Stimulated activated naive CD8-positive, alpha-beta T cell treated with anti-CD3 and anti-CD28 coated beads, Interleukin-15, Interleukin-2, amounts not matched to agents 100 ng/mL and 50 ng/mL, for 24 hours (primary cell): ENCODE data around the gene THSD7B.

ENCODE experiments used
- H3K27ac Mint-ChIP-seq: one replicate; pipeline ENCODE4 v1.8.0; 2021; ENCODE audit warnings: mild to moderate bottlenecking, mixed read lengths
- H3K27me3 Mint-ChIP-seq: one replicate; pipeline ENCODE4 v1.8.0; 2021; ENCODE audit warnings: mixed read lengths
- H3K36me3 Mint-ChIP-seq: one replicate; pipeline ENCODE4 v1.8.0; 2021; ENCODE audit warnings: low read depth, mixed read lengths
- H3K4me1 Mint-ChIP-seq: one replicate; pipeline ENCODE4 v1.8.0; 2021; ENCODE audit warnings: low read depth, mixed read lengths
- H3K4me3 Mint-ChIP-seq: one replicate; pipeline ENCODE4 v1.8.0; 2021; ENCODE audit warnings: mild to moderate bottlenecking, mixed read lengths
- H3K9me3 Mint-ChIP-seq: one replicate; pipeline ENCODE4 v1.8.0; 2021; ENCODE audit warnings: mixed read lengths

THSD7B gene

DNA sequence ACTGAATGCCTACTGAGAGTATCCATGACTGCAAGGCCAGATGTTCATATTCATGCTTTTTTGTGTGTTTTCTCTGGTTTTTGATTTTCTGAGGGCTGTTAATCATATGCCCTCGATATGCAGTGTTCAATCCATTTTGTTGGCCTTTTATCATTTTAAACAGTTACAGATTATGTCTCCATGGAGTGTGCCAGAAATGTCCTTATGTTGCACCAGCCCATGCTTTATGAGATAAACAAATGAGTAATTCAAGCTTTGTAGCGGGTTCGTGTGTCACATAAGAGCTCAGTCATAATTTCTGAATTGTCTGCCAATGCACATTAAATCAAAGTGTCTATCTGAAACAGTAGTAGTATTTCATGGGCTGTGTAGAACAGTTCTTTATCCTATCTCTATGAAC lies 583.0 kb downstream of the THSD7B start:
- Mint-ChIP-seq H3K4me3 (no peak overlapping the region), H3K4me1 (no peaks in the 10 kb centered on the region), H3K36me3 (no peaks in the 10 kb centered on the region), H3K9me3 (peaks cover 7% of the 10 kb centered on the region), H3K27me3 (no peaks in the 10 kb centered on the region), H3K27ac (no peak overlapping the region)

GRCh38 chr2:137357634-137358033 lies 592.3 kb downstream of the THSD7B start:
- no peaks in the 10 kb centered on the region for H3K27me3 Mint-ChIP-seq
- H3K4me1 Mint-ChIP-seq = no peaks in the 10 kb centered on the region
- H3K36me3 Mint-ChIP-seq = no peaks in the 10 kb centered on the region
- H3K9me3 Mint-ChIP-seq = peaks cover 9% of the 10 kb centered on the region
- peak overlapping the region; percentile 18 for H3K27ac Mint-ChIP-seq
- H3K4me3 Mint-ChIP-seq = no peak overlapping the region

- Mint-ChIP-seq H3K27me3 (no peaks in the 10 kb centered on the region), H3K36me3 (no peaks in the 10 kb centered on the region), H3K4me1 (no peaks in the 10 kb centered on the region), H3K4me3 (no peak overlapping the region), H3K9me3 (peaks cover 9% of the 10 kb centered on the region), H3K27ac (no peak overlapping the region)
Observed at GRCh38 chr2:137367361-137367760, 602.0 kb downstream of the THSD7B start.

- peaks cover 1% of the 10 kb centered on the region for H3K9me3 Mint-ChIP-seq
- no peaks in the 10 kb centered on the region for H3K4me1 Mint-ChIP-seq
- no peaks in the 10 kb centered on the region for H3K36me3 Mint-ChIP-seq
- H3K27me3 Mint-ChIP-seq = no peaks in the 10 kb centered on the region
- H3K27ac Mint-ChIP-seq = no peak overlapping the region
- H3K4me3 Mint-ChIP-seq = no peak overlapping the region
Observed at GRCh38 chr2:137369106-137369505, 603.8 kb downstream of the THSD7B start.

DNA sequence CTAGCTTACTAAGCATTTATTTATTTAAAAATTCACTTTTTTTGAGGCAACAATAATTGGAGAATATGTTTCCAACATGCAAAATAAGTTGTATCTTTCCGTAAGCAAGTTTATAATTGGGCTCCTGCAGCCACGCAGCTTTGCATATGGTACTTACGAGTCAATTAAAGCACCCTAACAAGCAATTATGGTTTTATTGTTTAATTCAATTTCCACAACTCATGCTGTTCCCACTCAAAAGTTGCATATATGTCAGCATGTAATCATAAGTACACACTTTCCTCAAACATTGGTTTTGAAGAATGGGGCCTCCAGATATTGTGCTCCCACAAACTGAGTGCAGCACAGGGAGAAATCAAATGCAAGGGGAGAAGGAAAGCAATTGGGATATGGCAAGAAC lies 613.8 kb downstream of the THSD7B start:
- Mint-ChIP-seq H3K4me3 (no peak overlapping the region), H3K27ac (no peak overlapping the region), H3K9me3 (peaks cover 3% of the 10 kb centered on the region), H3K36me3 (no peaks in the 10 kb centered on the region), H3K4me1 (no peaks in the 10 kb centered on the region), H3K27me3 (no peaks in the 10 kb centered on the region)

DNA sequence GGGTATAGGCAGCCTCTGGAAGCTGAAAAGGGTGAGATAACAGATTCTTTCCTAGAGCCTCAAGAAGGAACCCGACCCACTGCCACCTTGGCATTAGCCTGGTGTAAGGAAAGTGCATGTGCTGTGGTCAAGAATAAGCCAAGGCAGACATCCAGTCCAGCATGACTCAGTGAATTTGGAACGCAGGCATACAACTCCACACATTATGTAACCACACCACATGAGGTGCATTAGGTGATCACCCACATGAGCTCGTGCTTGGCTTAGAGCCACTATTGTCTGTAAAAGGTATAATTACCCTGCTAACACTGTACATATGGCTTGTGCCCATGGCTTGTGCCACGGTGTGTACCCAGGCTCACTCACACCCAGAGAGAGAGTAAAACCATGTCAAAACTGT lies 615.3 kb downstream of the THSD7B start:
- H3K36me3 Mint-ChIP-seq = no peaks in the 10 kb centered on the region
- no peak overlapping the region for H3K4me3 Mint-ChIP-seq
- H3K27me3 Mint-ChIP-seq = no peaks in the 10 kb centered on the region
- H3K9me3 Mint-ChIP-seq = peaks cover 3% of the 10 kb centered on the region
- H3K27ac Mint-ChIP-seq = no peak overlapping the region
- H3K4me1 Mint-ChIP-seq = no peaks in the 10 kb centered on the region

- Mint-ChIP-seq H3K4me1 (no peaks in the 10 kb centered on the region), H3K4me3 (no peak overlapping the region), H3K27me3 (no peaks in the 10 kb centered on the region), H3K36me3 (no peaks in the 10 kb centered on the region), H3K27ac (no peak overlapping the region), H3K9me3 (peaks cover 3% of the 10 kb centered on the region)
Observed at GRCh38 chr2:137381731-137382130, 616.4 kb downstream of the THSD7B start.

DNA sequence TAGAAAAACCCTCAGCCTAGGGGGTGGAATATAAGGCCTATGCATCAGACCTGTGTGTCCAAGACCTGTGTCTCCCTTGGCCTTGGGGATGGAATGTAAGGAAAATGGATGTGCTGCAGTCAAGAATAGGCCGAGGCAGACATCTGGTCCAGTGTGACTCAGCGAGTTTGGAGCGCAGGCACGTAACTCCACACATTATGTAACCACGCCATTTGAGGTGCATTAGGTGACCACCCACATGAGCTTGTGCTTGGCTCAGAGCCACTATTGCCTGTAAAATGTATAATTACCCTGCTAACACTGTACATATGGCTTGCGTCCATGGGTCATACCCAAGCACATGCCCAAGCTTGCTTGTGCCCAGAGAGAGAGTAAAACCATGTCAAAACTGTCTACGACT lies 618.0 kb downstream of the THSD7B start:
- Mint-ChIP-seq H3K4me3 (no peak overlapping the region), H3K27me3 (no peaks in the 10 kb centered on the region), H3K4me1 (no peaks in the 10 kb centered on the region), H3K9me3 (peaks cover 3% of the 10 kb centered on the region), H3K36me3 (no peaks in the 10 kb centered on the region), H3K27ac (no peak overlapping the region)

DNA sequence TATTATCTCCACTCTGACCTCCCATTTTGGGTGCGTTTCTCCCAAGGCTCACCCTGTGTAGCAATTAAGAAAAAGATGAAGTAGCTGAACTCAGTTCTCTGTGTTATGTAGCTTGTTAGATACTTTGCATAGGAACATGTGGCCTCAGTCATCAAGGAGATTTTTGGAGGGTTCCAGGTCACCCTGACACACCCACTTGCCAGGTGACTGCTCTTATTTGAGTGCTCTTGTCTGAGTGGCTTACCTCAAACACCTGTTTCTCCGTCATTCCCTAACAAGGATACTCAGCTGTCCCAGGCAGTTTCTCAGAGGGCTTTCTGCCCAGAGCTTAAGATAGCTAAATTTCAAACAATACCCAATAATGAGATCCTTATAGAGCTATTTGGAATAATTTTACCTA lies 621.7 kb downstream of the THSD7B start:
- Mint-ChIP-seq H3K36me3 (no peaks in the 10 kb centered on the region), H3K9me3 (peaks cover 6% of the 10 kb centered on the region), H3K4me3 (no peak overlapping the region), H3K27me3 (no peaks in the 10 kb centered on the region), H3K27ac (no peak overlapping the region), H3K4me1 (no peaks in the 10 kb centered on the region)

DNA sequence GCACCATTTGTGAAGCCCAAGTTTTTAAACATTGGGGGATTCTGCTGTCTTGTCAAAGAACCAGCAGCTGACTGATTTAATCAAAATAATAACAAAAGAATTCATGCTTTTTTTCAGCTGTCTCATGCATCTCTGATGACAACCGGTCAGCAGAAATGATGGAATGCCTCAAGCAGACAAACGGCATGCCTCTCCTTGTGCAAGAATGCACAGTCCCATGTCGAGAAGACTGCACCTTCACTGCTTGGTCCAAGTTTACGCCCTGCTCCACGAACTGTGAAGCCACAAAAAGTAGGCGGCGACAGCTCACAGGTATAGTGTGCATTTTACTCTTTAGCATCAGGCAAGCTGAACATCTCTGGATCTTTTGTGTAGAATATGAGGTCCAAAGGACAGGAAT lies 640.2 kb downstream of the THSD7B start:
- H3K4me1 Mint-ChIP-seq = no peaks in the 10 kb centered on the region
- H3K27me3 Mint-ChIP-seq = no peaks in the 10 kb centered on the region
- H3K4me3 Mint-ChIP-seq = no peak overlapping the region
- H3K9me3 Mint-ChIP-seq = peaks cover 3% of the 10 kb centered on the region
- H3K27ac Mint-ChIP-seq = no peak overlapping the region
- no peaks in the 10 kb centered on the region for H3K36me3 Mint-ChIP-seq

DNA sequence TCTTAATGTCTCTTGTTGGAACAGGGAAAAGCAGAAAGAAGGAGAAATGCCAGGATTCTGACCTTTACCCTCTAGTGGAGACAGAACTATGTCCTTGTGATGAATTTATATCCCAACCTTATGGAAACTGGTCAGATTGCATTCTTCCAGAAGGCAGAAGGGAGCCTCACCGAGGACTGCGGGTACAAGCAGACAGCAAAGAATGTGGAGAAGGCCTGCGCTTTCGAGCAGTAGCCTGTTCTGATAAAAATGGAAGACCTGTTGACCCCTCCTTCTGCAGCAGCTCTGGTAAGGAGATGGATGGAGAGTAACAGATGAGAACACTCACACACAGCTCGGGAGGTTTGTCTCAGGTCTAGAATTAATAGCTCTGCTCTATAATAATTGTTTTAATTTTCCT lies 646.2 kb downstream of the THSD7B start:
- H3K27me3 Mint-ChIP-seq = no peaks in the 10 kb centered on the region
- no peak overlapping the region for H3K4me3 Mint-ChIP-seq
- H3K4me1 Mint-ChIP-seq = no peaks in the 10 kb centered on the region
- H3K27ac Mint-ChIP-seq = no peak overlapping the region
- H3K36me3 Mint-ChIP-seq = no peaks in the 10 kb centered on the region
- peaks cover 19% of the 10 kb centered on the region for H3K9me3 Mint-ChIP-seq

DNA sequence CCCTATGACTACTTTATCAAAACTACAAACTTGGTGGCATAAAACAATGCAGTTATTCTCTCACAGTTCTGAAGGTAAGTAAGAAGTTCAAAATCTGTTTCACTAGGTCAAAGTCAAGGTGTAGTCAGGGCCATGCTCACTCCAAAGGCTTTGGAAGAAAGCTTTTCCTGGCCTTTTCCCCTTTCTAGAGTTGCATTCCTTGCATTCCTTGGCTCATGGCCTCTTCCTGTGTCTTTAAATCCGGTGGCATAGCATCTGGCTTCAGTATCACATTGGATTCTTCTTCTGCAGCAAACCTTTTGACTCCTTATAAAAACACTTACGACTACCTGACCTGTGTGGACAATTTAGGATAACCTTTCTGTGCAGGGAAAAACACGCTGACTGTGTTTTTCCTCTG lies 655.4 kb downstream of the THSD7B start:
- Mint-ChIP-seq H3K36me3 (no peaks in the 10 kb centered on the region), H3K27me3 (no peaks in the 10 kb centered on the region), H3K9me3 (peaks cover 14% of the 10 kb centered on the region), H3K4me3 (no peak overlapping the region), H3K4me1 (no peaks in the 10 kb centered on the region), H3K27ac (no peak overlapping the region)

GRCh38 chr2:137435162-137435561 lies 669.8 kb downstream of the THSD7B start:
- no peaks in the 10 kb centered on the region for H3K27me3 Mint-ChIP-seq
- H3K4me1 Mint-ChIP-seq = no peaks in the 10 kb centered on the region
- H3K36me3 Mint-ChIP-seq = no peaks in the 10 kb centered on the region
- H3K4me3 Mint-ChIP-seq = no peak overlapping the region
- no peak overlapping the region for H3K27ac Mint-ChIP-seq
- H3K9me3 Mint-ChIP-seq = peaks cover 3% of the 10 kb centered on the region

DNA sequence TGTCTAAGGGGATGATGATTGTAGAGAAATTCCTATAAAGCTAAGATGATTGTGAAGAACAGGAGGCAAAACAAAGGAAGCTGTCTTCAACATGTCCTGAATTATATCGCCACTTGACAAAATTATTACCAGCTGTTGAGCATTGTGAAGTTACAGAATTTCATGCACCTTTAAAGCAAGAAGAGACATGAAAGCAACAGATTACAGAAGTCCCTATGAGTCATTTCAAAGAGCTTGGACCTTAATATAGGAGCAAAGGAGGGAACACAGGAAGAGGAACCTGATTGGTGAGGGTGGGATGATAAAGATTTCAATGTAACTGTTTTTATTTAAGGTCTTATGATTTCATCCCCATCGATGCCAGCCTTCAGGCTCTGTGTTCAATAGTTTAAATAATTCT lies 672.0 kb downstream of the THSD7B start:
- Mint-ChIP-seq H3K36me3 (no peaks in the 10 kb centered on the region), H3K27me3 (no peaks in the 10 kb centered on the region), H3K4me3 (no peak overlapping the region), H3K27ac (no peak overlapping the region), H3K9me3 (peaks cover 2% of the 10 kb centered on the region), H3K4me1 (no peaks in the 10 kb centered on the region)

- Mint-ChIP-seq H3K4me3 (no peak overlapping the region), H3K36me3 (no peaks in the 10 kb centered on the region), H3K27ac (no peak overlapping the region), H3K27me3 (no peaks in the 10 kb centered on the region), H3K4me1 (no peaks in the 10 kb centered on the region), H3K9me3 (peaks cover 5% of the 10 kb centered on the region)
Observed at GRCh38 chr2:137444970-137445369, 679.6 kb downstream of the THSD7B start.

DNA sequence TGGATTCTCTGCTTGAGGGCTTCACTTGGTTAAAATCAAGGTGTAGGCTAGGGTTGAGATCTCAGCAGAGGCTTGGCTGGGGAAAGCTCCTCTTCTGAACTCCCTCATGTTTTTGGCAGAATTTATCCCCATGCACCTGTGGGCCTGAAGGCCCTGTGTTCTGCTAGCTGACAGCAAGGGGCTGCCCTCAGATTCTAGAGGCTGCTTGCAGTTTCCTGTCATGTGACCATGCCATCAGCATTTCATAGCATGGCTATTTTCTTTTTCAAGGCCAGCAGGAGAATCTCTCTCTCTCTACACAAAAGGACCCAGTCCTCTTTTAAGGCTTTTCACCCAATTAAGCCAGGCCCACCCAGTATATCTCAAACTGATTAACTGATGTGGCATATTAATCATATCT lies 684.1 kb downstream of the THSD7B start:
- no peaks in the 10 kb centered on the region for H3K4me1 Mint-ChIP-seq
- H3K36me3 Mint-ChIP-seq = no peaks in the 10 kb centered on the region
- no peaks in the 10 kb centered on the region for H3K27me3 Mint-ChIP-seq
- H3K9me3 Mint-ChIP-seq = peaks cover 5% of the 10 kb centered on the region
- no peak overlapping the region for H3K27ac Mint-ChIP-seq
- no peak overlapping the region for H3K4me3 Mint-ChIP-seq

- H3K4me3 Mint-ChIP-seq = no peak overlapping the region
- no peaks in the 10 kb centered on the region for H3K4me1 Mint-ChIP-seq
- no peaks in the 10 kb centered on the region for H3K36me3 Mint-ChIP-seq
- no peaks in the 10 kb centered on the region for H3K27me3 Mint-ChIP-seq
- no peak overlapping the region for H3K27ac Mint-ChIP-seq
- peaks cover 4% of the 10 kb centered on the region for H3K9me3 Mint-ChIP-seq
Observed at GRCh38 chr2:137454886-137455285, 689.5 kb downstream of the THSD7B start.
